Measurements from ENCODE around the gene INSIG2.
A peak's percentile ranks its signal among the peaks of the same experiment; 100 is the strongest.
"Not testable (repeated sequence)": the region's sequence is repeated elsewhere in the genome, so short reads cannot be mapped to it uniquely, and the experiment has no call there.

The INSIG2 gene

GRCh38 chr2:118061135-118061955 lies 26.9 kb upstream of the INSIG2 start:
- DNase-seq (ENCODE audit: low spot score): peak; percentile 26

GRCh38 chr2:118062048-118062447 lies 26.2 kb upstream of the INSIG2 start:
- DNase-seq (ENCODE audit: low spot score): no peak

DNA sequence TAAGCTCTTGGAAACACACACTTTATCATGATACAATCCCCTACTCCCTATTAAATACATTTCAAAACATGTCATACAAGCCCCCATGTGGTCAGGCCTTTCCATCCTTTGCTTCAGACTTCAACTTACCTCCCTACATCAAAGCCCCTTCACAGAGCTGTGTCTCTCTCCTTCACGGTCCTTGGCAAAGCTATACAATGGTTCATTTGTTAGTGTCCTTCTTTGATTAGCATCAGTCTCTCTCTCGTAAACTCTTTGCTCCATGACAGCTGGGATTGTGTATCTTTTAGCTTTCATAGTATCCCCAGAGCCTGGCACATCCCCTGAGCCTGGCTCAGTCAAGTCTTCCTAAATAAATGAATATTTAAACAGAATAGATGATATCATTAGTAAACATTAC lies 25.6 kb upstream of the INSIG2 start:
- no peak for DNase-seq (ENCODE audit: low spot score)

- DNase-seq (ENCODE audit: low spot score): no peak
Observed at GRCh38 chr2:118065015-118065706, 23.1 kb upstream of the INSIG2 start.

DNA sequence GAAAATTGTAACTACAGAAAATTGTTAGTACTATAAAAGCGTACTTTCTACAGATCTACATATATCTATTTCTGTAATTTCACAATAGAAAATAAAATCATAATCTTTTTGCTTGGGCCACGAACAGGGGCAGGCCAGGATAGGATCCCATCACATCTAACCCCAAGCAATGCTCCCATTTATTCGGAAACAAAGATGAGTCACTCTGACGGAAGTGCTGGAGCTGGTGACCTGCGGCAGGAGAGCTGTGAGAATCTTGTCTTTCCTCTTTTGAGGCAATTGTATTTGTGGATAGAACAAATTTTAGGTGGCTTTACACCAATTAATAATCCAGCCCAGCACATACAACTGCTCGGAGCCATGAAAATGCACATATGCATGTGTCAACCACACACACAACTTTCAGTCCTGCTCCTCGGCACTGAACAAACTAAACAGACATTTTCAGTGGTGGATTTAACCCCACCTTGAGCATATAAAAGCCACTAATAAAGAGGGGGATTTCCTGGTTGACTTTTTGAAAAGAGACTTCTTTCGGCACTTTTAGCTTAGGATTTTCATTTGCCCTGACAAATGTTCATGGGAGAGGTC lies 22.3 kb upstream of the INSIG2 start:
- DNase-seq (ENCODE audit: low spot score): peak; percentile 11

DNA sequence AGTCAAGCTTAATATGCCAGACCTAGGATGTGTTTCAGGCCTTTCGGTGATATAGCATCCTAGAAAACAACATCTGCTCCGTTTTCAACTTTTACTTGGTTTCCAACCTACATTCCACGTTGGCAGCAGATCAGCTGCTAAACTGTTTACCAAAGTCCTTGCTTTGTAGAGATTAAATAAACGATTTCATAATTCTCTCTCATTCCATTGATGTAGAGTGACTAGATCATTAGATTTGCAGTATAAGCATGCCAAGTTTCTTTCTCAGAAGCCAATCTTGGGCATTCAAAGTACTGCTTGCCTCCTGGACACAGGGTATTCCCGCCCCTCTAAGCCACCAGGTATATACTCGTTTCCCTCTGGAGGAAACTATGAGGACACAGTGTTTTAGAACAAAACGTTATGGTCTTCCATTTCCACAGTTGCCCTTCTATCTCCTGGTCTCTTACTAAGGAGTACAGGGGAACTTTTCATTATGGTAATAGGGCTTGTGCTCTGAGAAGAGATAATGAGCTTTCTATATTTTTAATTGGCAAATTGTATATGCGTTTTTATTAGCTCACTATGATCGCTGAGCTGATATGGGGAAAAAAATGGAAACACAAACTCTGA lies 10.5 kb upstream of the INSIG2 start:
- no peak for DNase-seq (ENCODE audit: low spot score)

DNA sequence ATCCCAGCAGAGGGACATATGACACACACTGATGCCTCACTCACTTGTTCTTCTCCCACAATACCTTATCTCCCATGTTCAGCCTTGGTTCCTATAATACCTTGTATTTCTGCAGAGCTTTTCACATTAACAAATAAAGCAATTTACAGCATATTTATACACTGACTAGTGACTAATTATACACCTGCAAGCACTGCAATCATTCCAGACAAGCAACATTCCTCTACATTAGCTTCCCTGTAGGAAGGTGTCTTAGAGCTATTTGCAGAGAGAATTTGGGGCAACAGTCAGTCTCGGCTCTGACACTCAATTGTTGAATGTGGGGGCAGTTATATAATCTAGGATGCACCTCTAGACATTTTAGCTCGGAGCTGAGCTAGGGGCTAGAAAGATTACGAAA lies 9.5 kb upstream of the INSIG2 start:
- no peak for DNase-seq (ENCODE audit: low spot score)

DNA sequence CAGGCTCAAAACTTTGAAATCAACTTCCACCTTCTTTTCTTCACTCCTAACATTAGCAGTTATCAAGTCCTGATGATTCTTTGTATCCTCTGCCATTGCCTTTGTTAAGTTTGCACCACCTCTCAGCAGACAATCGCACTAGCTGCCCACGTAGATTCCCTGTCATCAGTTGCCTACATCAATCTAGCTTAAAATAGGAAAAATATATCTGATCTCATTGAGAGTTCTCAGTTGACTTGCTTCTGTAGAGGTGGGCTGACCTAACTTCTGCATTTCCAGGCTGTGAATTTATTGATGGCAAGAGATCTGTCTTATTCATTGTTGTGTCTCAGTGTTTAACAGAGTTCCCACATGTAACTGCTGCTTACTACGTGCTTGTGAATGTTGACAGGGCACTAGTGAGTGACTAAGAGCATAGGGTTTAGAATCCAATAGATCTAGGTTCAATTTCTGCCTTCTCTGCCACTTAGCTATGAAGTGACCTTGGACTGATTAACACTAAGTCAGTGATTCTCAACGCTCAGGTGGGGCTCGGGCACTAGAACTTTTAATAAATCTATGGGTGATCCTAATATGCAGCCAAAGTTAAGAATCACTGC lies 3.7 kb upstream of the INSIG2 start:
- no peak for DNase-seq (ENCODE audit: low spot score)

DNA sequence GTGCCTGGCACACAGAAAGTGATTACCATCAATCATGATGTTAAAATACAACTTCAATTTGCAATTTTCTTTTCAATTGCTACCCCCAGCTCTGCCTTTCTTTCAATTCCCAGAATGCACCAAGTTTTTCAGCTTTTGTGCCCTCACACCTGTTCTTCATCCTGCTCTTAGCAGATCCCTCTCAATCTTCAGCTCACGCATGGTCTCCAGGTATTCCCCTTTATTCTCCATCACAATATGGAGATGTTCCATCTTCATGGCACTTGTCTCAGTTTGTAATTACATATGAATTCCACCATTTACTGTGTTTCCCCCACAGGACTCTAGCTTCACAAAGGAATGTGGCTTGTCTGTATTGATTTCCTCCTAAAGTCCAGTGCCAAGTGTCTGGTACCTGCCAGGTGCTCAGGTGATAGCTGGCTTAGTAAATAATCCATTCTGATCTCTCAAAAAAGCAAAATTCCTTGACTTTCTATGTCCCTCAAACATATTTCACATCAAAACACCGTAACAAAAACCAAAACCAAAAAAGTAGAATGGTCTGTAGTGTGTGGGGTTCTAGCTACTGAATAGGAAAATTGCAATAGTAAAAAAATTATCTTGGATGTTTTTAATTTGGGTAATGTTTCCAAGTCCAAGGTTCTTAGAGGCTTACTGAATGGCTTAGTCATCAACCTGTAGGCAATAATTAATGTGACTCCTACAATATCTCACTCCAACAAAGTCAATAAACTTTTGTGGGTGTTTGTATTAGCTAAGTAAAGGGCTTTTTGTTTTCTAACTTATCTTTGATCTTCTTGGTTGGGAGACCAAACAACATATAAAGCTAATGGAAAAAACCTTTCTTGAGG lies 2.9 kb upstream of the INSIG2 start:
- DNase-seq (ENCODE audit: low spot score): no peak

DNA sequence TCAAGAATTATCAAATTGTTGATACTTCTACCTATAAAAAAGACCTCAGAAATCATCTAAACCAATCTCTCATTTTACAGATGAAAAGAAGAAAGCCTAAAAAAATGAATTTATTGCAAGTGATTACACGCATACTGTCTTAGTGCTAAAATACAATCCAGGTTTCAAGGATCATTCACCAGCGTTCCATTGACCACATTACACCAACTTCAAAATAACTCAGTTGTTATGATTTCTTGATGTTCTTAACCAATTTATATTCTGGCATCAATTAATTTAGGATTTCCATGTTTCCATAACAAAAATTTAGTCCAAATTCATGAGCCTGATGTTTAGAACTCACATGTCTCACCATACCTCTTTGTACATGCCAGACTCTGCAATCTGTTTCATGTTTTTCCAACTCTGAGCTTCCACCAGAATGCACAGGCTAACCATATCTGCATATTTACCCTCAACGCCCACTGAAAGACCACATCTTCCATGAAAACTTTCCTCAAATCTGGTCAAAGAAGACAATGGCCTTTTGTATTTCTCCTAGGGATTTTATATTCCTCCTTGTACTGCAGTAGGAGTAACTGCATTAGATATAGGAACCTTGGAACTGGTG lies 2.1 kb upstream of the INSIG2 start:
- no peak for DNase-seq (ENCODE audit: low spot score)

DNA sequence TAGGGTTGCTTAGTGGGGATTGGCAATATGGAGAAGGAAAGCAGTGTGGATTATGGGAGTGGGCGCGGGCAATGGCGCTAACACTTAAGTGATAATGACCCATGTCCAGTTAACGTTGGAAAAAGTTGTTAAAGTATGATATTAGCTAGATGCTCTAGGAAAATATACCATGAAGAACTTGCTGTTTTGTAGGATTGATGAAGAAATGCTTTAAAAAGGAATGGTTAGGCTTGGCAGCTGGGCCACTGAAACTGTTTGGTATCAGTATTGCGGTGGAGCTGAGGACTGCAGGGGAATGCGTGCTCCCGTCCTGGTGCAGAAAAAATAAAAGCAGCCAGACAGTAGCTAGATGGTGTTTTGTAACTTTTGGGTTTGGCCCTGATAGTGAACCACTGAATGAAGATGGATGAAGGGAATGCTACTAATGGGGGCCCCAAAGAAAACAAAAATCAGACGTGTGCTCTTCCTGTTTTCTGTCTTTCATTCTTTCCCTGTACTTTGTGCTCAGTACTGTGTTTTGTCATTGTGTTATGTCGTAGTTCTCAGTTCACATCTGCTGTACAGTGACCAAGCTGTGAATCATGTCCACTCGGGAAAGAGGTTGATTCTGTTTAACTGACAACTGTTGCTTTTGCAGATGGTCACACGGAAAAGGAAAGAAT lies 999 bp downstream of the INSIG2 start:
- DNase-seq (ENCODE audit: low spot score): peak; percentile 10

DNA sequence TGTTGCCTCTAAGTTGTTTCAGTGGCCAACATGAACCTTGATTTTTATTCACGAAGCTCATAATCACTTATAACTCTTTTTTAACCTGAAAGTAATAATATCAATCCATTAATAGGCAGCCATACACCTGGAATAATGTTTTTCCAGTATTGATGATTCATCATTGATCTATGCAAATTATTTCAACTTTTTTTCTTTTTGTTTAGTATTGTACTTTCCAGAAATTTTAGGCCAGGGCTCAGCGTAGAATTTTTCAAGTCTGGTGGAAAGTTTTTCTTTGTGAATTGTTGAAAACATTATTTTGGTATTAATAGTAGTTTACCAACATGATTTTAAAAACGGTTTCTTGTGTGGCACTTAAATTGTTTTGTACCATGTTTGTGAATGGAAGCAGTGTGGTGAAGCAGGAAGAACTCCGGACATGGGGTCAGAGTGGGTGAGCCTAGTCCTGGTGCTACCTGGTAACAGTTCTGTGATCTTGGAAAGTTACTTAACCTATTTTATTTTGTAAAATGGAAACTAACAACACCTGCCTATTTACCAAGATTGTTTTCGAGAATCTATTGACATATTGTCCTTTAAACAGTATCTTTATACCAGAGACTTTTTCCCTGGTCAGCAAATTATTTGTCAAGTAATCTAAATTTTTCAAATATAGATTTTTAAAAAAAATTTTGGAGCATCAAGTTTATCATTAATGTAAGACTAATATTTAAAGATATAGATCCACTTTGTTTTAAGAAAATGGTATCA lies 2.3 kb downstream of the INSIG2 start:
- no peak for DNase-seq (ENCODE audit: low spot score)

DNA sequence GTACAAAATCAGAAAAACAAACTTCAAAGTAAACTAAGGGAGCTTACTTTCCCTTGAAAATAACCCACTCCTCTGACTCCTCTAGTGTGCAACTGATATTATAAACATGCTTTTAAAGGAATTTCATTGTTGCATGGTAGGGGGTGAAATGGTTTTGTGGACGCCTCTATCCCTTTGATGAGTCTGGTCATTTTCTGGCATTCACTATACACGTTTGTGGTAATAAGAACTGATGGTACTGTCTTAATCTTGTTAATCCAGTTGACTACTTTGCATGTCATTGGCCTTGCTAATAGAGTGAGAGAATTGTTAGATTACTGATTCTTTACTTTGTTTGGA lies 2.8 kb downstream of the INSIG2 start:
- no peak for DNase-seq (ENCODE audit: low spot score)

DNA sequence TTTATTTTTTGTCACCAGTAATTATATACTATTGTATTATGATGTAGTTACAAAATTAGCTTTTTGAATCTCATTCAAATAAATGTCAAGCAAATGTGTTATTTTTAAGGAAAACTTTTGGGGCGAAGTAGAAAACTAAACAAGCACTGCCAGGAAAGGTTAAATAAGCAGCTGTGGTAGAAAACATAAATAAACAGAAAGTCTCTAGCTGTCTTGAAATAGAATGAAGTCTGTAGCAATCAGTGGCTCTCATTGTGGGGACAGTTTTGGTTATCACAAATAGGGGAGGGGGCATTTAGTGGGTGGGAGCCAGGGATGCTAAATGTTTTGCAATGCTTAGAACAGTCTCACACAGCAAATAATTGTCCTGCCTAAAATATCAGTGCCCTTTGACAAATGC lies 3.4 kb downstream of the INSIG2 start:
- no peak for DNase-seq (ENCODE audit: low spot score)

GRCh38 chr2:118094102-118094501 lies 5.8 kb downstream of the INSIG2 start:
- not testable (repeated sequence) for DNase-seq (ENCODE audit: low spot score)

DNA sequence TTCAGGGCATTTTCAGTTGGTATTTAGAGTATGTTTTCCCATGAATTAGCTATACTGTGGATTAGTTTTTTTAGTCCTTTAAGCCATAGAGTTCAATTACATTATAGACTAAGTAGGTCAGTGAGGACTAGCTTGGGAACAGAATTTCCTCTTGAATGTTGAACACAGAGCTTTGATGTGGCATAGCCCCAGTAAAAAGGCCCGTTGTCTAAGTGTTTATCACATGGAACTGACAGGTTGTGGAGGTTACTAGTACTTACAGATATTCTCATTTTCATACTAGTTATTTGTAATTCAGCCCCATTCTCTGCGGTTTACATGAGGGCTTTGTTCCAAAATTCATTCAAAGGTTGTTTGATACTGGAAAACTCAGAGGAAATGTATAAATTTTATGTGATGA lies 6.2 kb downstream of the INSIG2 start:
- no peak for DNase-seq (ENCODE audit: low spot score)

DNA sequence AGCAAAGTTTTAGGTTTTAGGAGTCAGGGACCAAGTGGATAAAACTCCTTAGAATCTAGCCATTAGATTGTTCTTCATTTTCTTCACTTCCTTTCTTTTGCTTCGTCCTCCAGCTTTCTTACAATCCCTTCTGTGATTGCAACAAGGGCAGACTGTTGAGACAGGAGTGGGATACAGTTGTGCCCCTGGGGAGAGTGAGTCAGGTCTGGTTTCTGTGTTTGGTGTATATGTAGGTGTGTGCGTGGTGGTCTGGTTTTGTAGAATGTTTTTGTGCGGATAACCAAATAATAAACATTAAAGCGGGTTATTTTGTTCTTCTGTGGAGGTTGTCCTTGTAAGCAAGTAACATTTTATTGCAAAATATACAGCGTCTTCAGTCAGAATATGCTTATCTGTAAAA lies 7.3 kb downstream of the INSIG2 start:
- DNase-seq (ENCODE audit: low spot score): no peak

DNA sequence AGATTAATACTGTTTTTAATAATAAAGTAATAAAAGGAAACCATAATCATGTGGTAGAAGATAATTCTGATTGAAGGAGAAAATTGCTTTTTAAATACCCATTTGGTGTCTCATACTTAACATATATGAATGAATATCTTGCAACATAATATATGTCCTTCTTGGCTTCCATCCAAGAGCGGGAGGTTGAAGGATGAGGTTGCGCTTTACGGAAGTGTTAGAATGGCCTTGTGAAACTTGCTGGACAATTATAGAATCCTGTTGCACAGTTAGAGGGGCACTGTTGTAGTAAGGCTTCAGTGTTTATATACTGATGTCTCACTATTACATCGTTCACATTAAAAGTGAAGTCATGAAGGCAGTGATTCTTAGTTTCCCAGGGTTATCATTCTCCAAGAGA lies 9.4 kb downstream of the INSIG2 start:
- no peak for DNase-seq (ENCODE audit: low spot score)

- no peak for DNase-seq (ENCODE audit: low spot score)
Observed at GRCh38 chr2:118098307-118099030, 10.2 kb downstream of the INSIG2 start.
